GM19035 (cell line): ENCODE results near the gene ITGA3.

Source experiments
- ATAC-seq: cut with Tn5 transposase; IDR thresholded peaks from one replicate; pipeline ENCODE4 v1.9.1; 2021; ENCODE audit not compliant: unreplicated experiment

ITGA3 gene

GRCh38 chr17:50066995-50067394, 11.1 kb downstream of the ITGA3 start:
- no peak for ATAC-seq

- no peak for ATAC-seq
Measured at GRCh38 chr17:50067996-50068395, 12.1 kb downstream of the ITGA3 start.

GRCh38 chr17:50070908-50071680, 15.2 kb downstream of the ITGA3 start:
- ATAC-seq: no peak

GRCh38 chr17:50071692-50072091, 15.8 kb downstream of the ITGA3 start:
- ATAC-seq: no peak

- ATAC-seq: no peak
Measured at GRCh38 chr17:50072130-50072529, 16.2 kb downstream of the ITGA3 start.

- no peak for ATAC-seq
Measured at GRCh38 chr17:50072925-50073324, 17.0 kb downstream of the ITGA3 start.

- no peak for ATAC-seq
Measured at GRCh38 chr17:50074227-50074626, 18.3 kb downstream of the ITGA3 start.

GRCh38 chr17:50075446-50076032, 19.6 kb downstream of the ITGA3 start:
- ATAC-seq: no peak

- ATAC-seq: no peak
Measured at GRCh38 chr17:50076221-50076590, 20.3 kb downstream of the ITGA3 start.

- no peak for ATAC-seq
Measured at GRCh38 chr17:50076591-50077235, 20.8 kb downstream of the ITGA3 start.

- ATAC-seq: no peak
Measured at GRCh38 chr17:50078430-50078829, 22.5 kb downstream of the ITGA3 start.

- ATAC-seq: no peak
Measured at GRCh38 chr17:50079334-50080095, 23.6 kb downstream of the ITGA3 start.

- ATAC-seq: no peak
Measured at GRCh38 chr17:50080096-50080480, 24.2 kb downstream of the ITGA3 start.

GRCh38 chr17:50080827-50081226, 24.9 kb downstream of the ITGA3 start:
- ATAC-seq: peak; percentile 58

GRCh38 chr17:50081757-50082156, 25.8 kb downstream of the ITGA3 start:
- ATAC-seq: no peak

- peak; percentile 67 for ATAC-seq
Measured at GRCh38 chr17:50087246-50087911, 31.5 kb downstream of the ITGA3 start.

GRCh38 chr17:50087912-50088405, 32.0 kb downstream of the ITGA3 start:
- ATAC-seq: no peak

- ATAC-seq: no peak
Measured at GRCh38 chr17:50088952-50089825, 33.3 kb downstream of the ITGA3 start.

- ATAC-seq: no peak
Measured at GRCh38 chr17:50090071-50090470, 34.2 kb downstream of the ITGA3 start.
